MCF 10A (cell line): ENCODE measurements around the gene USP11. TPM values are rescaled to one million over a fixed set of nuclear protein-coding genes. Genes with fewer than 3 reads are reported as not detected.
"Not testable (repeated sequence)": the region's sequence is repeated elsewhere in the genome, so short reads cannot be mapped to it uniquely, and the experiment has no call there.

Experiments
- BruUV-seq: library from RNA; stranded (reverse); fragments of 400-500 nt; replicated peaks from 2 replicates; lab custom pipeline; 2021; lab: Mats Ljungman, UMichigan
- CTCF ChIA-PET: fragments of 300-600 bp; sonication (Branson Sonifier 250); formaldehyde crosslinking; extraction: SDS; loops from one replicate; lab custom pipeline; 2021; ENCODE audit warnings: antibody characterized with exemption, inconsistent platforms; lab: Yijun Ruan, JAX
- POLR2A ChIA-PET: fragments of 300-600, 350-650 bp; sonication (Branson Sonifier 250); formaldehyde crosslinking; extraction: SDS; loops from one replicate; lab custom pipeline; 2020; ENCODE audit warnings: antibody characterized with exemption, inconsistent platforms; lab: Yijun Ruan, JAX
- DNase-seq: peaks from one replicate; pipeline ENCODE4 v3.0.0-alpha.2; 2018; ENCODE audit not compliant: unreplicated experiment
- H3K27ac Mint-ChIP-seq: one replicate; pipeline ENCODE4 v1.8.0; 2022; ENCODE audit warnings: mild to moderate bottlenecking, low read depth, mixed read lengths; ENCODE audit not compliant: unreplicated experiment
- H3K27me3 Mint-ChIP-seq: one replicate; pipeline ENCODE4 v1.8.0; 2022; ENCODE audit warnings: mixed read lengths; ENCODE audit not compliant: insufficient read depth, unreplicated experiment
- H3K36me3 Mint-ChIP-seq: one replicate; pipeline ENCODE4 v1.8.0; 2022; ENCODE audit warnings: mild to moderate bottlenecking, moderate library complexity, mixed read lengths; ENCODE audit not compliant: insufficient read depth, unreplicated experiment
- H3K4me1 Mint-ChIP-seq: one replicate; pipeline ENCODE4 v1.8.0; 2022; ENCODE audit warnings: mixed read lengths; ENCODE audit not compliant: insufficient read depth, unreplicated experiment
- H3K4me3 Mint-ChIP-seq: one replicate; pipeline ENCODE4 v1.8.0; 2022; ENCODE audit warnings: mild to moderate bottlenecking, moderate library complexity, mixed read lengths; ENCODE audit not compliant: unreplicated experiment
- H3K9me3 Mint-ChIP-seq: one replicate; pipeline ENCODE4 v1.8.0; 2022; ENCODE audit warnings: mixed read lengths; ENCODE audit not compliant: unreplicated experiment
- CTCF ChIP-seq: fragments of 200-600 bp; IDR thresholded peaks from one replicate; pipeline ENCODE4 v1.8.0; 2022; ENCODE audit warnings: antibody characterized with exemption, mild to moderate bottlenecking; ENCODE audit not compliant: unreplicated experiment
- intact Hi-C: fragments of 100-400 bp; cut with micrococcal nuclease; formaldehyde crosslinking; loops from 2 replicates; pipeline ENCODE4 v1.14.1; 2022
- total RNA-seq: library from RNA; stranded (reverse); gene quantifications from 2 replicates; pipeline ENCODE4 v1.2.3, GENCODE V29; 2022

The USP11 gene
- total RNA-seq, 1 experiment from 2014 or later, result 20.3 TPM

GRCh38 chrX:47278691-47279090, 45.9 kb downstream of the USP11 start:
- peaks cover 34% of the 10 kb centered on the region for H3K27me3 Mint-ChIP-seq
- POLR2A ChIA-PET, result no interaction called here
- H3K27ac Mint-ChIP-seq, result no peak overlapping the region
- no peak for TF ChIP-seq CTCF
- CTCF ChIA-PET, result no interaction called here
- DNase-seq, result no peak
- no peaks in the 10 kb centered on the region for H3K9me3 Mint-ChIP-seq
- no peaks in the 10 kb centered on the region for H3K36me3 Mint-ChIP-seq
- no peaks in the 10 kb centered on the region for H3K4me1 Mint-ChIP-seq
- no peak overlapping the region for H3K4me3 Mint-ChIP-seq
- no TSS peak for BruUV-seq
- intact Hi-C loops, result no loop called here

- ChIA-PET POLR2A (interaction anchor here (0.6 to 0.7 kb wide), 2 partner anchors 30 to 199 kb away, joined by 3 read pairs; no protein-coding TSS in a partner anchor), CTCF (interaction anchor here (0.6 kb wide), 1 partner anchor 674 kb away, joined by 3 read pairs; no protein-coding TSS in a partner anchor)
- no peak for TF ChIP-seq CTCF
- DNase-seq, result no peak
- H3K4me3 Mint-ChIP-seq, result no peak overlapping the region
- BruUV-seq, result no TSS peak
- intact Hi-C loops, result no loop called here
- H3K4me1 Mint-ChIP-seq, result no peaks in the 10 kb centered on the region
- H3K27ac Mint-ChIP-seq, result no peak overlapping the region
- H3K9me3 Mint-ChIP-seq, result no peaks in the 10 kb centered on the region
- H3K36me3 Mint-ChIP-seq, result no peaks in the 10 kb centered on the region
- peaks cover 28% of the 10 kb centered on the region for H3K27me3 Mint-ChIP-seq
Measured at GRCh38 chrX:47283015-47283771, 50.4 kb downstream of the USP11 start.

GRCh38 chrX:47284616-47285015, 51.8 kb downstream of the USP11 start:
- intact Hi-C loops, H3K9me3 Mint-ChIP-seq, BruUV-seq, POLR2A ChIA-PET, H3K4me3 Mint-ChIP-seq, H3K27ac Mint-ChIP-seq, H3K36me3 Mint-ChIP-seq, DNase-seq, H3K4me1 Mint-ChIP-seq: not testable (repeated sequence)
- TF ChIP-seq CTCF, result peak; percentile 14
- peaks cover 15% of the 10 kb centered on the region for H3K27me3 Mint-ChIP-seq
- CTCF ChIA-PET, result interaction anchor here (0.6 to 0.8 kb wide), 3 partner anchors 10 to 110 kb away, joined by 3 to 9 read pairs (median 3); no protein-coding TSS in a partner anchor

- TF ChIP-seq CTCF, result no peak
- Mint-ChIP-seq H3K36me3 (no peaks in the 10 kb centered on the region), H3K27ac (no peak overlapping the region), H3K4me1 (no peaks in the 10 kb centered on the region), H3K9me3 (no peaks in the 10 kb centered on the region), H3K4me3 (no peak overlapping the region), H3K27me3 (peaks cover 15% of the 10 kb centered on the region)
- ChIA-PET CTCF (interaction anchor here (0.7 to 1.1 kb wide), 2 partner anchors 35 to 36 kb away, joined by 3 read pairs; no protein-coding TSS in a partner anchor), POLR2A (no interaction called here)
- BruUV-seq, result no TSS peak
- no peak for DNase-seq
- intact Hi-C loops, result no loop called here
Measured at GRCh38 chrX:47285836-47286320, 53.1 kb downstream of the USP11 start.
